NCI-H146 (cell line): ENCODE data around the gene GFER.
"Not testable (repeated sequence)": the region's sequence is repeated elsewhere in the genome, so short reads cannot be mapped to it uniquely, and the experiment has no call there.

Source experiments
- DNase-seq: peaks from one replicate; lab custom pipeline; 2025; lab: John Stamatoyannopoulos, UW

The GFER gene

DNA sequence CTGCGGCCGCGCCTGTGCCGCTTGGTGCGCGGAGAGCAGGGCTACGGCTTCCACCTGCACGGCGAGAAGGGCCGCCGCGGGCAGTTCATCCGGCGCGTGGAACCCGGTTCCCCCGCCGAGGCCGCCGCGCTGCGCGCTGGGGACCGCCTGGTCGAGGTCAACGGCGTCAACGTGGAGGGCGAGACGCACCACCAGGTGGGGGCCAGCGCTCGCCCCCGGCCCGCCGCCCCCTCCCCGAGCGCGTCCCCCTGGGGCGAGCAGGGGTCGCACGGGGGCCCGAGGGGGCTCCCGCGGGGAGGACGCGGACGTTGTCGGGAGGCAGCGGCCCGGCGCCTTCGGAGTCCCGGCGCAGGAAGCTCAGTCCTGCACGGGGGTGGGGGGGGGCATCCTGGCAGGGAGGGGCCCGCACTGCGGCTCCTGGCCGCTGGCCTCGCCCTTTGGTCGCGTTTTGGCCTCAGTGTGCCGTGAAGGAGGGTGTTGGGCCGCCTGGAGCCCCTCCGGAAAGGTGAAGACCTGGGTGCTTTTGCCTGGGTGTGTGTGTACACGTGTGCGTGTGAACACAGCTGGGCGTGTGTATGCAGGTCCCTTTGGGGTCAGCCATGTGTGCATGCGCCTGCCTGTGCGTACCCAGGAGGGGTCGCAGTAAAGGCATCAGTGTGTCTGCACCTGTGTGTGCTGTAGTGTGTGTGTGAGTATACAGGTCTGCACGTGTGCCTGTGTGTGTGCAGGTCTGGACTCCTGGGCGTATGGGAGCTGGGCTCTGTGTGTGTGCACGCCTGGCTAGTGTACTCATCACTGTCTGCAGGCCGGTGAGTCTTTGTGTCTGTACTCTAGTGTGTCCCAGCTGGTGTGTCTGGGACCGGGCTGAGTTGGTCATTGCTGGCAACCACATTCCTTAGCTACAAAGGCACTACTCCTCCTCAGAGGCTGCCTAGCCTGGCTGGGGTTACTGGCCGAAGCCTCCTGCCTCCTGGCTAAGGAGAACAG, 43.3 kb downstream of the GFER start:
- peak; percentile 56 for DNase-seq

DNA sequence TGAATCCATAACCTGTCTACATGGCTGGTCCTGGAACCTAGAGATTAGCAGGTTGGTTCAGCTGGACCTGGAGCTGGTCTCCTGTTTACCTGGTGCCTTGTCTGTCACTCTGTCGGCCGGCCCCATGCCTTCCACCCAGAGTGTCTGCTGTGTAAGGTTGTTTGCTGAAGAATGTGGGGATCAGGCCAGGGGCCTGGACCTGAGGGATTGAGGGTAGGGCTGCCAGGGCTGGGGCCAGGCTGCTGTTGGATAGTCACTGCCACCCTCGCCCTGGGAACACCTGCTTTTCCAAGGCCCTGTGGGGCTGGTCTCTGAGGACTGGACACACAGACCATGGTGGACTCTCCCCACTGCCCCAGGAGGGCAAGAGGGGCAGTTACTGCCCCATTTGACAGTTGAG, 44.2 kb downstream of the GFER start:
- no peak for DNase-seq

GRCh38 chr16:2028620-2029220, 44.7 kb downstream of the GFER start:
- DNase-seq = peak; percentile 93

- DNase-seq = no peak
Measured at GRCh38 chr16:2029350-2029749, 45.4 kb downstream of the GFER start.

- no peak for DNase-seq
Measured at GRCh38 chr16:2030036-2030435, 46.0 kb downstream of the GFER start.

DNA sequence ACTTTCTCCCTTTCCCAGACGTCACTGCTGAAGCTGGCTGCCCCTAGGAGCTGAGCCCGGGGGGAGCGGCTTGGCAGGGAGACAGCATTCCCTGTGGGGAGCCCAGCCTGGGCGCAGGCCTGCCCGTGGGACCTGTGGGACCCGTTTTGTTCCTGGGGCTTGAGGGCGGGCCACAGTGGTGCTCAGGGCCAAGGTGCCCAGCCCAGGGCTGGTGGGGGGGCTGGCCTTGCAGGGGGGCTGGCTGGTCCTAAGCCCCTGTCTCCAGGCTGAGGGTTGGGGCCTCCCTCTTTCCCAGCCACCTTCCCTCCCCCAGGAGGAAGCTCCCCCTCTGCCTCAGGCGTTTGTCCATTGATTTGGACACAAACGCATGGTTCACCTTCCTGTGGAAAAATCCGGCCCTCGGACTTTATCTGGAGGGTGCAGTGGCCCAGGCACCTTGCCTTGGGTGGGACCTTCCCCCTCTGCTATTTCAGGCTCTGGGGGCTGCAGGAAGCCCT, 47.1 kb downstream of the GFER start:
- DNase-seq = no peak

DNA sequence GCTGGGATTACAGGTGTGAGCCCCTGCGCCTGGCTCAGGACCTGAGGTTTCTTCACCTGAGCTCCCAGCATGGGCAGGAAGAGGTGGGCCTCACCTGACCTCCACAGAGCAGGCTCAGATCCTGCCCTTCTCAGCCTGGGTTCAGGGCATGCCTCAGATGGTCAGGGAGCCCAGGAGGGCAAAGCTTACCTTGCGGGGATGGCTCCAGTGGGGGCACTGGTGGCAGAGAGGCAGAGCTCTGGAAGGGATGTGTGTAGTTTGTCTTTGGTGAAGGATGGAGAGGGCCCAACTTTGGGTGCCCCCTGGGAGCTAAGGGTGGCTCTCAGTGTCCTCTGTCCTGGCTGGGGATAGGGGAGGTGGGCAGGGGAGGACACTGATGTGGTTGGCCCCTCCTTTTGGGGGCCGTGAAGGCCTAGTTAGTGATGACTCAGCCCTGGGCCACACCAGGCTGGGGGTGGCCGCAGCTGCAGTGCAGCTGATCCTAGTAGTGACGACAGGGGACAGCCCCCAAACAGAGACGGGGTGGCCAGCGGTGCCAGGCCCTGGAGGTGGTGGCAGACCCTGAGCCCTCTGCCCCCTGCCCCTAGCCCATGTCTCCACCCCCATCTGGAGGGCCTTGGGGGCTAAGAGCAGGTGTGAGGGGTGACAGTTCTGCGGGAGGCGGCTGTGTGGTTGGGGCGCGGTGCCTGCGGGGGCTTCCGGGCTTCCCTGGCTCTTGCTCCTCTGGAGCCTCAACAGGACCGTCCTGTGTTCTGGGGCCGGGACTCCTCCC, 48.5 kb downstream of the GFER start:
- no peak for DNase-seq

- DNase-seq = no peak
Measured at GRCh38 chr16:2033057-2033908, 49.3 kb downstream of the GFER start.

DNA sequence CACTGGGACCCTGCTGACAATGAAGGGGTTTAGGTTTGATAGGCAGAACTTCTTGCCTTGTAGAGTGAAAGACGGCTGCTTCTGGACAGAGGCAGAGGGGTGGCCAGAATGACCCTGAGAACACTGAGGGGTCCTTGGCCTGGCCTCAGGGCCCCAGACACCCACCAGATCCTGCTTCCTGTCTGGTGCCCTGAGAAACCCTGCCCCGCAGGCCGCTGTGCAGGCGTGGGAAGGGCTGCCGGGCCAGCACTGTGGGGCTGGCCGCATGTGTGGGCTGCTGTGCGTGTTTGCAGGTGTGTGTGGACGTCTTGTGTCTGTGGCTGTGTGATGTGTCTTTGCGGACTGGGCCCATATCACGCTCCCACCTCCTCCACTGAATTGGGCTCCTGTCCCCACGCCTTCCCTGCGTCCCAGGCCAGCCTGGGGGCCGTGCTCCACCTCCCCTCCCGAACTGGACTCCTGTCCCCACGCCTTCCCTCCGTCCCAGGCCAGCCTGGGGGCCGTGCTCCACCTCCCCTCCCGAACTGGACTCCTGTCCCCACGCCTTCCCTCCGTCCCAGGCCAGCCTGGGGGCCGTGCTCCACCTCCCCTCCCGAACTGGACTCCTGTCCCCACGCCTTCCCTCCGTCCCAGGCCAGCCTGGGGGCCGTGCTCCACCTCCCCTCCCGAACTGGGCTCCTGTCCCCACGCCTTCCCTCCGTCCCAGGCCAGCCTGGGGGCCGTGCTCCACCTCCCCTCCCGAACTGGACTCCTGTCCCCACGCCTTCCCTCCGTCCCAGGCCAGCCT, 50.1 kb downstream of the GFER start:
- not testable (repeated sequence) for DNase-seq

- no peak for DNase-seq
Measured at GRCh38 chr16:2034696-2035430, 50.9 kb downstream of the GFER start.

- DNase-seq = peak; percentile 73
Measured at GRCh38 chr16:2035431-2036199, 51.6 kb downstream of the GFER start.

GRCh38 chr16:2036200-2036966, 52.4 kb downstream of the GFER start:
- no peak for DNase-seq

DNA sequence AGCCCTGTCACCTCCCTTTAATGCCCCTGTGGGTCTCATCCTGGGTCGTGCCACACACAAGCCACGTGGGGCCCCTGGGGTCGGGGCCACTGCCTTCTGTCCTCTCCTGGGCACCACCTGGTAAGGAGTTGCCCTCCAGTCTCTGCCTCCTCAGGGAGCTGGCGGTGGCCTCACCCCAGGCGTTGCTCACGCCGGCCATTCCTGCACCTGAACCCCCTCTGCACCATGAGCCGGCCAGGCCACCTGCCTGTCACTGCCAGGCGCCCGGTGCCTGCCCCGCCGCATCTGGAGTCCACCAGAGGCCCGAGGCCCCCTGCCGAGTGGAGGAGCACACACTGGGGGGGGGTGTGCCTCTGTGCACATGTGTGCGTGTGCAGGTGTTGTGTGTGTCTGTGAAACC, 53.1 kb downstream of the GFER start:
- DNase-seq = no peak
